C4-2B (cell line): ENCODE measurements around the gene TRH.
"Not testable (repeated sequence)": the region's sequence is repeated elsewhere in the genome, so short reads cannot be mapped to it uniquely, and the experiment has no call there.

Experiments
- CTCF ChIP-seq: fragments of 450-650 bp; conservative IDR thresholded peaks from 2 replicates; pipeline ENCODE4 v1.5.1; 2017; ENCODE audit warnings: mild to moderate bottlenecking
- ZFX ChIP-seq: fragments of 450-650 bp; IDR thresholded peaks from 2 replicates; pipeline ENCODE4 v1.6.1; 2017

DNA sequence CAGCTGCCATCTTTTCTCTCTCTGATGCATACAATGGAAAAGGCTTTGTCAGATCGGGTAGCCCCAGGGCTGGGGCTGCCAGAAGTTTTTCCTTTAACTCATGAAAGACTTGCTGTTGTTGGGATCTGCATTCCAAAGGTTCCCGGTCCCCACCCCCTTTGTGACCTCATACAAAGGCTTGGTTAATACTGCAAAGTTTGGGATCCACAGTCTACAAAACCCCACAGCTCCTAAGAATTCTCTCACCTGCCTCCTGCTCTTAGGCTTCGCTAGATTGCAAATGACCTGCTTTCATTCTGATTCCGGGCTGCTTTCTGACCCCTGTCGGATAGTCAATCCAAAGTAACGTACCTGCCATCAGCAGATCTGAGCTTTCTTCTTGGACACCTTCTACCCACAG is 52.9 kb downstream of the TRH start:
- TF ChIP-seq CTCF, ZFX: not testable (repeated sequence)
